Hindlimb muscle (tissue), 1 donor: ENCODE data around the gene B3GAT1. TPM values are rescaled to one million over a fixed set of nuclear protein-coding genes. Genes with fewer than 3 reads are reported as not detected.
"Not testable (repeated sequence)": the region's sequence is repeated elsewhere in the genome, so short reads cannot be mapped to it uniquely, and the experiment has no call there.

Experiments used
- DNase-seq: peaks from one replicate; pipeline ENCODE4 v3.0.0-alpha.2; 2013
- polyA plus RNA-seq: library from polyadenylated mRNA; unstranded; fragments of 120-200 nt; gene quantifications from one replicate; pipeline ENCODE4 v1.2.1, GENCODE V29; 2013; ENCODE audit not compliant: insufficient read length

The B3GAT1 gene
- polyA plus RNA-seq, 1 donor = 0.10 TPM

GRCh38 chr11:134355136-134355535, 56.9 kb downstream of the B3GAT1 start:
- DNase-seq = no peak

- no peak for DNase-seq
These were observed 59.9 kb downstream of the B3GAT1 start for GRCh38 chr11:134352111-134352510.

- DNase-seq = no peak
These were observed 61.7 kb downstream of the B3GAT1 start for GRCh38 chr11:134350381-134350780.

GRCh38 chr11:134349802-134350355, 62.2 kb downstream of the B3GAT1 start:
- DNase-seq = no peak

GRCh38 chr11:134349109-134349801, 62.8 kb downstream of the B3GAT1 start:
- no peak for DNase-seq

- no peak for DNase-seq
These were observed 64.6 kb downstream of the B3GAT1 start for GRCh38 chr11:134347441-134347840.

GRCh38 chr11:134346976-134347350, 65.1 kb downstream of the B3GAT1 start:
- no peak for DNase-seq

- DNase-seq = no peak
These were observed 65.7 kb downstream of the B3GAT1 start for GRCh38 chr11:134346101-134346975.

GRCh38 chr11:134345237-134345550, 66.8 kb downstream of the B3GAT1 start:
- no peak for DNase-seq

- DNase-seq = not testable (repeated sequence)
These were observed 67.4 kb downstream of the B3GAT1 start for GRCh38 chr11:134344497-134345236.

GRCh38 chr11:134343646-134344045, 68.4 kb downstream of the B3GAT1 start:
- no peak for DNase-seq

GRCh38 chr11:134342572-134343340, 69.3 kb downstream of the B3GAT1 start:
- DNase-seq = no peak

- no peak for DNase-seq
These were observed 70.1 kb downstream of the B3GAT1 start for GRCh38 chr11:134341805-134342571.

- no peak for DNase-seq
These were observed 71.6 kb downstream of the B3GAT1 start for GRCh38 chr11:134340354-134340964.

GRCh38 chr11:134339756-134340155, 72.3 kb downstream of the B3GAT1 start:
- no peak for DNase-seq

- no peak for DNase-seq
These were observed 73.4 kb downstream of the B3GAT1 start for GRCh38 chr11:134338654-134339053.

- no peak for DNase-seq
These were observed 74.0 kb downstream of the B3GAT1 start for GRCh38 chr11:134338068-134338467.

- no peak for DNase-seq
These were observed 75.0 kb downstream of the B3GAT1 start for GRCh38 chr11:134337051-134337450.

- no peak for DNase-seq
These were observed 77.1 kb downstream of the B3GAT1 start for GRCh38 chr11:134334796-134335571.

GRCh38 chr11:134333946-134334345, 78.1 kb downstream of the B3GAT1 start:
- DNase-seq = no peak
